H1 (cell line): Measurements from ENCODE around the gene CDC42EP1. TPM values are rescaled to one million over a fixed set of nuclear protein-coding genes. Genes with fewer than 3 reads are reported as not detected.

Experiments
- E2F6 ChIP-seq: IDR thresholded peaks from 2 replicates; pipeline ENCODE4 v1.6.1; 2012; ENCODE audit warnings: inconsistent platforms
- EGR1 ChIP-seq: IDR thresholded peaks from 2 replicates; pipeline ENCODE4 v1.6.1; 2011; ENCODE audit warnings: low read depth, low read length, borderline replicate concordance
- MAFK ChIP-seq: IDR thresholded peaks from 2 replicates; pipeline ENCODE4 v1.6.1; 2012; ENCODE audit warnings: low read depth, mild to moderate bottlenecking, improper control_type of control experiment, low read length
- RFX5 ChIP-seq: IDR thresholded peaks from 2 replicates; pipeline ENCODE4 v1.6.1; 2011; ENCODE audit warnings: low read depth, low read length, improper control_type of control experiment, borderline replicate concordance
- RXRA ChIP-seq: IDR thresholded peaks from 2 replicates; pipeline ENCODE4 v1.6.1; 2011; ENCODE audit warnings: low read depth, mild to moderate bottlenecking, low read length, moderate library complexity; ENCODE audit not compliant: insufficient read depth
- SP4 ChIP-seq: IDR thresholded peaks from 2 replicates; pipeline ENCODE4 v1.6.1; 2012; ENCODE audit warnings: low read length, inconsistent platforms
- SUZ12 ChIP-seq: fragments of 200-600 bp; sonication (generic); IDR thresholded peaks from 2 replicates; pipeline ENCODE4 v1.6.1; 2012; ENCODE audit warnings: mild to moderate bottlenecking, inconsistent platforms, low read length, moderate library complexity, mixed read lengths
- polyA plus RNA-seq, 7 experiments: library from polyadenylated mRNA; depleted of rRNA in 3 of 7; stranded (reverse) in 5 of 7; unstranded in 2 of 7; fragments of >200 nt in 5 of 7; fragments of 200-250 nt in 2 of 7; gene quantifications; 1 replicate in 5 of 7; 2 replicates in 1 of 7; 4 replicates in 1 of 7; pipeline versions ENCODE4 v1.2.1 to v1.2.3, GENCODE V29; 2011 to 2013; ENCODE audit warnings: missing spikeins in 2 of 7, mixed read lengths in 2 of 7
- total RNA-seq: library from RNA; stranded (reverse); fragmentation: NEBNext Ultra II Directional; extraction: Animal tissue kit (Norgen Biotek cat#: 25700); gene quantifications from 2 replicates; pipeline ENCODE4 v1.2.1, GENCODE V29; 2021

CDC42EP1 gene
- total and polyA plus RNA-seq, 2 of the 8 experiments (the other 6 are each of a cell fraction or from before 2014, with no cell fraction given): 8.3 to 11.2 TPM

GRCh38 chr22:37521236-37521739, 39.0 kb upstream of the CDC42EP1 start (continued):
- TF ChIP-seq MAFK (no peak), EGR1 (no peak), SP4 (no peak), RXRA (no peak), E2F6 (no peak), RFX5 (no peak), SUZ12 (no peak)
- TF ChIP-seq, all 59 proteins: peak for 0
